ENCODE measurements around the gene AUTS2.

The AUTS2 gene

DNA sequence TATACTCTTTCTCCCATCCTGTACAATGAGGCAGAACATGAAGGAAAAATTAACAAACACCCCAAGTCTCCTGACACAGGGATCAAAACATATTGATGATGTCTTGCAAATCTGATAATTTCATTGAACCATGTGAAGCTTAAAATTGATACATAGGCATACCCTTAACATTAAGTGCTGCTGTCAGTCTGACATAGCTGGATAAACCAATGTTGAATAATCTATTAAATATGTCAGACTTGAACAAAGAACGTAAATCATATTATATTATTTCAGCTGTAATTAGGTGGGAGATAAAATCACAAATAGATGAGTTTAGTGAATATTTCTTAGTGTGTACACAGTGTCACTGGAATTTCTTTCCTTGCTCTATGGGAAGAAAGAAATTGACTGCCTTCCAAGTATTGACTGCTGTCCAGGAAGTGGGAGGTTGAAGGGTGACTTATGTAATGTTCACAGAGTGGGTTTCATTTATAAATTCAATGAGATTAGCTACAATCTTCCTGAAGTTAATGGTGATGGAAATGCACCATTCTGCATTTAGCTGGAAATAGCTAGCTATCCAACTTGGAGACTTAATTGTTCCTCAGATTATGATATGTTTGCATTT, 170.8 kb downstream of the AUTS2 start:
- Histone ChIP-seq H3K36me3 (ENCODE audit: insufficient read depth, insufficient read length, low read length) (no peaks in the 10 kb centered on the region), H3K9me3 (ENCODE audit: insufficient read depth, low read length) (no peaks in the 10 kb centered on the region), H3K9ac (ENCODE audit: insufficient read length, low read depth) (no peak overlapping the region), H3K4me3 (ENCODE audit: insufficient read length, low read depth) (no peak overlapping the region), H3K4me1 (ENCODE audit: insufficient read depth, insufficient read length) (no peaks in the 10 kb centered on the region), H3K27me3 (ENCODE audit: insufficient read depth, insufficient read length) (no peaks in the 10 kb centered on the region)
- TF ChIP-seq ZNF274 (IDR thresholded peaks at IDR 0.05; ENCODE audit: low read depth, low read length) (no peak), SUZ12 (IDR thresholded peaks at IDR 0.05; ENCODE audit: extremely low read depth, insufficient read depth, insufficient read length) (no peak), YY1 (IDR thresholded peaks at IDR 0.05; ENCODE audit: insufficient read depth, insufficient read length) (no peak)
- no peak for DNase-seq (ENCODE audit: low read depth, low spot score)

DNA sequence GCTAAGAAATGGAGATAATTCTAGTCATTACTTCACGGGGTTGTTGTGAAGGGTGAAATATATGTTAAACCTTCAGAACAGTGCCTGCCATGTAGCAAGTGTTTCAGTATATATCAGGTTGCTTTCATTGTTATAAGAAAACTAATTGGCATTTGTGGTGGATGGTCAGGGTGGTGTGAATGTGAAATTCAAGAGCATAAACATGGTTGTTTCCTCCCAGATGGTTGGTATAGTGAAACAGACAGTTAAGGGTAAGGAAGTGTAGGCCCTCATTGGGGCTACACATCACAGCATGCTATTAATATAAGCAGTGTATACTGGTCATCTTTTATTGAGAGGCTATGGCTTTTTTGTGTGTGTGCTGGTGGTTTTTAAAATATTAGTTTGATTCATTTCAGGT, 171.6 kb downstream of the AUTS2 start:
- DNase-seq (ENCODE audit: low read depth, low spot score) = no peak
- H3K4me3 ChIP-seq (ENCODE audit: insufficient read length, low read depth) = no peak overlapping the region
- TF ChIP-seq YY1 (IDR thresholded peaks at IDR 0.05; ENCODE audit: insufficient read depth, insufficient read length) (no peak), ZNF274 (IDR thresholded peaks at IDR 0.05; ENCODE audit: low read depth, low read length) (no peak), SUZ12 (IDR thresholded peaks at IDR 0.05; ENCODE audit: extremely low read depth, insufficient read depth, insufficient read length) (no peak)
- no peaks in the 10 kb centered on the region for H3K36me3 ChIP-seq (ENCODE audit: insufficient read depth, insufficient read length, low read length)
- no peaks in the 10 kb centered on the region for H3K27me3 ChIP-seq (ENCODE audit: insufficient read depth, insufficient read length)
- no peak overlapping the region for H3K9ac ChIP-seq (ENCODE audit: insufficient read length, low read depth)
- no peaks in the 10 kb centered on the region for H3K9me3 ChIP-seq (ENCODE audit: insufficient read depth, low read length)
- H3K4me1 ChIP-seq (ENCODE audit: insufficient read depth, insufficient read length) = no peaks in the 10 kb centered on the region

DNA sequence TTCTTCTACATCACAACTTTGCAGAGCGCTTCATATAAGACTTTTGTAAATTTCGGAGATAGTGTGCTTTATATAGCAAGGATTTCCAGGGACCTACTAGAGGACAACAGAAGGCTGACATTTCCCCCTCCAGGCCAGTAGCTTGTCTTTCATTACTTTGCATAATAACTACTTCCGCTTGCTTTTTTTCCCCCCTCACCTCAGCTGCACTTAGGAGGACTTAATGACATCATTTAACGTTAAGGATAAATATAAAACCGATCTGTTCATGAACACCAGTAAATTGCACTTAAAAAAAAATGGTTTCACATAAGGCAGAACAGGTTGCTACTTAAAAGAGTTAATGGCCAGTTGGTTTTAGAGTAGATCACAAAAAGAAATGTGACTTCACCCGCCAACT, 172.3 kb downstream of the AUTS2 start:
- H3K4me1 ChIP-seq (ENCODE audit: insufficient read depth, insufficient read length) = peaks cover 2% of the 10 kb centered on the region
- H3K9ac ChIP-seq (ENCODE audit: insufficient read length, low read depth) = no peak overlapping the region
- H3K27me3 ChIP-seq (ENCODE audit: insufficient read depth, insufficient read length) = no peaks in the 10 kb centered on the region
- DNase-seq (ENCODE audit: low read depth, low spot score) = no peak
- no peaks in the 10 kb centered on the region for H3K9me3 ChIP-seq (ENCODE audit: insufficient read depth, low read length)
- H3K4me3 ChIP-seq (ENCODE audit: insufficient read length, low read depth) = no peak overlapping the region
- no peaks in the 10 kb centered on the region for H3K36me3 ChIP-seq (ENCODE audit: insufficient read depth, insufficient read length, low read length)
- TF ChIP-seq YY1 (IDR thresholded peaks at IDR 0.05; ENCODE audit: insufficient read depth, insufficient read length) (no peak), SUZ12 (IDR thresholded peaks at IDR 0.05; ENCODE audit: extremely low read depth, insufficient read depth, insufficient read length) (no peak), ZNF274 (IDR thresholded peaks at IDR 0.05; ENCODE audit: low read depth, low read length) (no peak)

DNA sequence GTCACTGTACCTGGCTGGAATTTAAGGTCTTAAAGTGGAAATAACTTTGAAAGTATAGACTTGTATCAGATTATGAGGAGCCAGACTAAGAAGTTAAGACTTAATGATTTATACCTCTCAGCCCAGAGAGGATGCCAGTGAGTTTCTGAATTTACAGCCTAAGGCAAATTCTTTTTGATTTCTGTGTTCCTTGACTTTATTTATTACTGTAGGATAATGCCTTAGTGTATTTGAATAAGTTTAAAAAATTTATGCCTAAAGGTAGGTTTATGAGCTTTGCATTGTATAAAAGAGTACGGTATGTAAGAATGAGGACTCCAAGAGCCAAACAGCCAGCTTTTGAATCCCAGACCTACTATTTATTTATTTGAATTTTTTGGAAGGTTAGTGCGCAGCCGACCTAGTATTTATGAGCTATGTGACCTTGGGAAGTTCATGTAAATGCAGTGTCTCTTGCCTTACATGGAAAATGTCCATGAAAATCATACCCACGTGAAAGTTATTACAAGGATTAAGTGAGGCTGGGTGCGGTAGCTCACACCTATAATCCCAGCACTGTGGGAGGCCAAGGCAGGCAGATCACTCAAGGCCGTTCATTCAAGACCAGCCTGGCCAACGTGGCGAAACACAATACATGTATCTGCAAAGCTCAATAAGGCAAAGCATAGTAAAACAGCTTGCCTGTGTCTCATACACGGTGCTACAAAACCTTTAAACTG, 174.6 kb downstream of the AUTS2 start:
- Histone ChIP-seq H3K9ac (ENCODE audit: insufficient read length, low read depth) (no peak overlapping the region), H3K4me1 (ENCODE audit: insufficient read depth, insufficient read length) (peaks cover 2% of the 10 kb centered on the region), H3K9me3 (ENCODE audit: insufficient read depth, low read length) (no peaks in the 10 kb centered on the region), H3K27me3 (ENCODE audit: insufficient read depth, insufficient read length) (no peaks in the 10 kb centered on the region), H3K4me3 (ENCODE audit: insufficient read length, low read depth) (no peak overlapping the region), H3K36me3 (ENCODE audit: insufficient read depth, insufficient read length, low read length) (no peaks in the 10 kb centered on the region)
- no peak for DNase-seq (ENCODE audit: low read depth, low spot score)
- TF ChIP-seq SUZ12 (IDR thresholded peaks at IDR 0.05; ENCODE audit: extremely low read depth, insufficient read depth, insufficient read length) (no peak), ZNF274 (IDR thresholded peaks at IDR 0.05; ENCODE audit: low read depth, low read length) (no peak), YY1 (IDR thresholded peaks at IDR 0.05; ENCODE audit: insufficient read depth, insufficient read length) (no peak)

DNA sequence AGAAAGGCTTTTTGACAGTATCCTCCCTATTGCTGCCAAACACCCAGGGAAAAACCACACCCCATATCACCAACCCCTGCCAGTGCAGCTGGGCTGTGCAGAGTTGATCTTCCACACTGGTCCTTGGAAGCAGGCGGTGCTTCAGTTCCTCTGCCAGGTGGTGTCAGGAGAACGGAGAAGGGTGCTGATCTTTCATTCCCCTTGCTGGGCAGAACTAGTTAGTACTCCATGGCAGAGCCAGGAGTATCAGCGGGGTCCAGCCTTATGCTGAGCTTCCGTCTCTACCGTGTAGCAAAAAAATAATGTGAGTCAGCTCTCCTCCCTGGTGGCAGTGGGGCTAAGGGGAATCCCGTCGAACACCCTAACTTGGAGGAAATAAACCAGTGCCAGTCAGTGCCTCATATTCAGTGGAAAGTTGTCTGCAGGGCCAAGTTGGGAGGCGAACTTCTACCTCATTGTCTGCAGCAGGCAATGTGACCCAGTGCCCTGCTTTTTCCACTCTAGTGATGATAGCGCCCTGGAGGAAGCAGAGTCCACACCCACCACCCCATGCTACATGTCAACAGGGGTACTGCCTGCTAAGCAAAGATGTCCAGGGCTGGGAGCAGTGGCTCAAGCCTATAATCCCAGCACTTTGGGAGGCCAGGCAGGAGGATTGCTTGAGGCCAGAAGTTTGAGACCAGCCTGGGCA, 175.4 kb downstream of the AUTS2 start:
- no peak overlapping the region for H3K4me3 ChIP-seq (ENCODE audit: insufficient read length, low read depth)
- no peaks in the 10 kb centered on the region for H3K9me3 ChIP-seq (ENCODE audit: insufficient read depth, low read length)
- H3K4me1 ChIP-seq (ENCODE audit: insufficient read depth, insufficient read length) = peaks cover 2% of the 10 kb centered on the region
- no peak for DNase-seq (ENCODE audit: low read depth, low spot score)
- no peaks in the 10 kb centered on the region for H3K36me3 ChIP-seq (ENCODE audit: insufficient read depth, insufficient read length, low read length)
- H3K9ac ChIP-seq (ENCODE audit: insufficient read length, low read depth) = no peak overlapping the region
- no peaks in the 10 kb centered on the region for H3K27me3 ChIP-seq (ENCODE audit: insufficient read depth, insufficient read length)
- TF ChIP-seq YY1 (IDR thresholded peaks at IDR 0.05; ENCODE audit: insufficient read depth, insufficient read length) = no peak
- no peak for TF ChIP-seq SUZ12 (IDR thresholded peaks at IDR 0.05; ENCODE audit: extremely low read depth, insufficient read depth, insufficient read length)
- no peak for TF ChIP-seq ZNF274 (IDR thresholded peaks at IDR 0.05; ENCODE audit: low read depth, low read length)

DNA sequence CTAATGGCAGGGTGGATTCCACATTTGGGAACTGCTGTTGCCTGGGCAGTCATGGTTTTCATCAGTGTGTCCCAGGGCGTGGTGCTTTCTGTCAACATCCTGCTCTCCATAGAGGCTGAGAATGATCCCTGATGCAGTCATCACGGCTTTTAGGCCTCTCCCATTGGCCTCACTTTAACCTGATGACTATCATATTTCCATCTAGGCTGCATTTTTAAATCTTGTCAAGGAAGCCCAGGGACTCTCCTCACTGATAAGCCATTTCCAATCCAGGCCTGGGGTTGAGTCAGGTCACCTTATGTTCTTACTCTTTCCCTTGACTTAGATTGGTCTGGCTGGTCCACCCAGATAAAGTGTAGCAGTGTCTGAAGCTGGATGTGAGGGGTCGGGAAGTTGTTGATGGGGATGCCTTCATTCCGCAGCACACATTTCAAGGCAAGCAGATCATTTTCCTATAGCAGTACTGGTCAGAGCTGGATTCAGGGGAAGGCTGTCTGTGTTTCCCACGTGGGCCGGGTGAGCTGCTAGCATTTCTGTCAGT, 177.0 kb downstream of the AUTS2 start:
- no peaks in the 10 kb centered on the region for H3K27me3 ChIP-seq (ENCODE audit: insufficient read depth, insufficient read length)
- peaks cover 2% of the 10 kb centered on the region for H3K4me1 ChIP-seq (ENCODE audit: insufficient read depth, insufficient read length)
- no peaks in the 10 kb centered on the region for H3K36me3 ChIP-seq (ENCODE audit: insufficient read depth, insufficient read length, low read length)
- TF ChIP-seq YY1 (IDR thresholded peaks at IDR 0.05; ENCODE audit: insufficient read depth, insufficient read length) (no peak), SUZ12 (IDR thresholded peaks at IDR 0.05; ENCODE audit: extremely low read depth, insufficient read depth, insufficient read length) (no peak), ZNF274 (IDR thresholded peaks at IDR 0.05; ENCODE audit: low read depth, low read length) (no peak)
- DNase-seq (ENCODE audit: low read depth, low spot score) = no peak
- no peak overlapping the region for H3K4me3 ChIP-seq (ENCODE audit: insufficient read length, low read depth)
- H3K9me3 ChIP-seq (ENCODE audit: insufficient read depth, low read length) = no peaks in the 10 kb centered on the region
- H3K9ac ChIP-seq (ENCODE audit: insufficient read length, low read depth) = no peak overlapping the region

DNA sequence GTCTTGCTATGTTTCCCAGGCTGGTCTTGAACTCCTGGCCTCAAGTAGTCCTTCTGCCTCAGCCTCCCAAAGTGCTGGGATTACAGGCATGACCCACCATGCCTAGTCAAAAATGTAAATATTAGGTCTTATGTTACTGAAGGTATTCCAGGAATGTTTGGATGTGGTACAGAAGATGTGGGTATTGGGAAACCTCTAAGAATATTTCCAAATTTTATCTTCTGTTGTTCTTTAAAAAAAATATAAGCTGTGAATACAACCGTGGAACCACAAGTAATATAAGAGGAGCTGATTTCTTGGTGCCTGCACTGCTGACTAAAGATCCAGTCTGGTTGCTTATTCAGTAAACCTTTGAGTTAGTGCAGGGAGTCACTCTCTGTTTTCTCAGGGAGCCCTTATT, 178.3 kb downstream of the AUTS2 start:
- Histone ChIP-seq H3K27me3 (ENCODE audit: insufficient read depth, insufficient read length) (no peaks in the 10 kb centered on the region), H3K36me3 (ENCODE audit: insufficient read depth, insufficient read length, low read length) (no peaks in the 10 kb centered on the region), H3K9me3 (ENCODE audit: insufficient read depth, low read length) (no peaks in the 10 kb centered on the region), H3K4me1 (ENCODE audit: insufficient read depth, insufficient read length) (peaks cover 2% of the 10 kb centered on the region), H3K4me3 (ENCODE audit: insufficient read length, low read depth) (no peak overlapping the region), H3K9ac (ENCODE audit: insufficient read length, low read depth) (no peak overlapping the region)
- no peak for TF ChIP-seq ZNF274 (IDR thresholded peaks at IDR 0.05; ENCODE audit: low read depth, low read length)
- no peak for TF ChIP-seq YY1 (IDR thresholded peaks at IDR 0.05; ENCODE audit: insufficient read depth, insufficient read length)
- no peak for TF ChIP-seq SUZ12 (IDR thresholded peaks at IDR 0.05; ENCODE audit: extremely low read depth, insufficient read depth, insufficient read length)
- DNase-seq (ENCODE audit: low read depth, low spot score) = no peak
